Psoas muscle (tissue), 8 donors: Measurements from ENCODE around the gene SPATS2L. TPM values are rescaled to one million over a fixed set of nuclear protein-coding genes. Genes with fewer than 3 reads are reported as not detected.

Source experiments
- ATAC-seq, 4 donors: fragments of 200-7000 bp; cut with Tn5 transposase; one replicate each; pipeline ENCODE4 v1.9.1; 2020; ENCODE audit warnings: moderate library complexity in 3 of 4, mild to moderate bottlenecking in 2 of 4
- DNase-seq, 2 donors: peaks; one replicate each; pipeline ENCODE4 v3.0.0-alpha.2; 2020
- H3K27ac ChIP-seq: fragments of 200-600 bp; one replicate; pipeline ENCODE4 v1.8.0; 2022
- H3K27me3 ChIP-seq, 3 donors: fragments of 200-600 bp in 1 of 3; one replicate each; pipeline versions ENCODE4 v1.6.1 to v1.8.0; 2013 to 2022; ENCODE audit warnings: low read length in 2 of 3, mild to moderate bottlenecking in 2 of 3, moderate library complexity in 1 of 3; ENCODE audit not compliant: insufficient read depth in 3 of 3
- H3K36me3 ChIP-seq, 2 donors: fragments of 200-600 bp in 1 of 2; one replicate each; pipeline versions ENCODE4 v1.6.1 to v1.8.0; 2013 to 2022; ENCODE audit warnings: low read depth in 1 of 2, mild to moderate bottlenecking in 1 of 2, moderate library complexity in 1 of 2; ENCODE audit not compliant: insufficient read depth in 1 of 2
- H3K4me1 ChIP-seq: fragments of 200-600 bp; one replicate; pipeline ENCODE4 v1.8.0; 2022
- H3K4me3 ChIP-seq: fragments of 200-600 bp; one replicate; pipeline ENCODE4 v1.8.0; 2022; ENCODE audit warnings: mild to moderate bottlenecking
- H3K9me3 ChIP-seq: fragments of 200-600 bp; one replicate; pipeline ENCODE4 v1.8.0; 2022
- CTCF ChIP-seq: fragments of 200-600 bp; IDR thresholded peaks from one replicate; pipeline ENCODE4 v1.8.0; 2022; ENCODE audit warnings: antibody characterized with exemption
- WGBS, 3 donors: extraction: QIAGEN DNeasy Blood & Tissue Kit; methylation state at CpG; one replicate each; pipeline versions ENCODE4 v1.1.6 to v1.1.7; 2013; 5-methylcytosine and 5-hydroxymethylcytosine counted together
- intact Hi-C, 2 donors: fragments of 100-400 bp; cut with DNase I; formaldehyde crosslinking; loops; one replicate each; pipeline versions ENCODE4 v1.11.0 to v1.14.2; 2022
- polyA plus RNA-seq, 3 donors: library from polyadenylated mRNA; stranded (reverse); fragments of 200-250 nt; gene quantifications; one replicate each; pipeline ENCODE4 v1.2.3, GENCODE V29; 2013
- total RNA-seq, 4 donors: library from RNA; stranded (reverse); fragmentation: NEBNext Ultra II Directional in 2 of 4; extraction: Animal tissue kit (Norgen Biotek cat#: 25700) in 2 of 4; gene quantifications; one replicate each; pipeline versions ENCODE4 v1.2.1 to v1.2.4, GENCODE V29; 2021 to 2023
- donor health status: healthy with polysubstance abuse.
- donor health status: DM: no; HTN: no; CAD: no; lungs with moderate emphysema.
- donor health status: Bipolar disorder and iron deficiency.
- donor health status: healthy.
- donor health status: DM: yes; HTN: yes; CAD: no.
- donor health status: DM: no; HTN: no; CAD: no.
- donor health status: DM: no; HTN: no; CAD: no.
- donor health status: DM: yes; HTN: yes; CAD: no.

Gene SPATS2L
- total and polyA plus RNA-seq, 7 donors, result 34.2 to 286 (median 60.2) TPM

GRCh38 chr2:200479692-200480265 lies 173.3 kb downstream of the SPATS2L start:
- Histone ChIP-seq H3K4me3 (no peak overlapping the region), H3K27me3 (no peaks in the 10 kb centered on the region), H3K27ac (no peak overlapping the region), H3K9me3 (no peaks in the 10 kb centered on the region), H3K4me1 (peaks cover 4% of the 10 kb centered on the region), H3K36me3 (peaks cover 0 to 21% of the 10 kb centered on the region in 2 donors)
- no peak for TF ChIP-seq CTCF
- intact Hi-C loops, result loop anchor here (2.0 to 5.0 kb wide), 2 partner anchors 172 to 499 kb away; partner anchors contain the start of gene SPATS2L (in 1 of the 2)
- no peak for DNase-seq
- WGBS, 3 donors, result 50 to 59% (median 58%) methylated on average over 8 of the region's 8 CpGs
- no peak for ATAC-seq

- Histone ChIP-seq H3K4me1 (peaks cover 7% of the 10 kb centered on the region), H3K9me3 (no peaks in the 10 kb centered on the region), H3K36me3 (peaks cover 0 to 10% of the 10 kb centered on the region in 2 donors), H3K4me3 (no peak overlapping the region), H3K27ac (no peak overlapping the region), H3K27me3 (no peaks in the 10 kb centered on the region)
- intact Hi-C loops, result loop anchor here in 1 of 2 donors (5.0 kb wide), 1 partner anchor 175 kb away; the partner anchor contains the start of gene SPATS2L
- no peak for DNase-seq
- no peak for ATAC-seq
- no peak for TF ChIP-seq CTCF
Observed at GRCh38 chr2:200482194-200482593, 175.7 kb downstream of the SPATS2L start.

- TF ChIP-seq CTCF, result no peak
- Histone ChIP-seq H3K36me3 (peaks cover 0 to 7% of the 10 kb centered on the region in 2 donors), H3K27ac (no peak overlapping the region), H3K4me3 (no peak overlapping the region), H3K4me1 (peaks cover 3% of the 10 kb centered on the region), H3K27me3 (no peaks in the 10 kb centered on the region), H3K9me3 (no peaks in the 10 kb centered on the region)
- ATAC-seq, result no peak
- whole genome bisulfite sequencing, 3 donors, result 66 to 73% (median 67%) methylated on average over 4 of the region's 4 CpGs
- DNase-seq, result no peak
- intact Hi-C loops, result loop anchor here in 1 of 2 donors (5.0 kb wide), 1 partner anchor 176 kb away; the partner anchor contains the start of gene SPATS2L
Observed at GRCh38 chr2:200483729-200484198, 177.3 kb downstream of the SPATS2L start.

GRCh38 chr2:200484934-200485333 lies 178.4 kb downstream of the SPATS2L start:
- Histone ChIP-seq H3K27ac (no peak overlapping the region), H3K4me3 (no peak overlapping the region), H3K4me1 (peaks cover 3% of the 10 kb centered on the region), H3K36me3 (peaks cover 2 to 9% of the 10 kb centered on the region in 2 donors), H3K27me3 (no peaks in the 10 kb centered on the region), H3K9me3 (no peaks in the 10 kb centered on the region)
- no peak for ATAC-seq
- no peak for TF ChIP-seq CTCF
- no peak for DNase-seq
- intact Hi-C loops, result loop anchor here in 1 of 2 donors (5.0 kb wide), 1 partner anchor 178 kb away; the partner anchor contains the start of gene SPATS2L
- 57 to 64% (median 59%) methylated on average over 3 of the region's 3 CpGs for WGBS, 3 donors
